GM21381 (cell line): ENCODE measurements around the gene LOXHD1.

ENCODE experiments used
- ATAC-seq: cut with Tn5 transposase; IDR thresholded peaks from one replicate; pipeline ENCODE4 v1.9.1; 2021; ENCODE audit warnings: mild to moderate bottlenecking, moderate library complexity; ENCODE audit not compliant: unreplicated experiment

Gene LOXHD1

DNA sequence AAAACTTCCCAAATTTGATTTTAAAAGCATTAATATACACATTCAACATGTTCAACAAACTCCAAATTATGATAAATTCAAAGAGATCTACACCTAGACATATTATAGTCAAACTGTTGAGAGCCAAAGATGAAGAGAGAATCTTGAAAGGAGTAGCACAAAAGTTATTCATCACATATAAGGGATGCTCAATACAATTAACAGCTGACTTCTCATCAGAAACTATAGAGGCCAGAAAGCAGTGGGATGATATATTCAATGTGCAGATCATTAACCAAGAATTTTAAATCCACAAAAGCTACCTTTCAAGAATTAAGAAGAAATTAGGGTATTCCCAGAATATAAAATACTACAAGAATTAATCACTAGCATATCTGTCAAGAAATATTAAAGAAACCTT, 75.4 kb downstream of the LOXHD1 start:
- ATAC-seq = no peak

DNA sequence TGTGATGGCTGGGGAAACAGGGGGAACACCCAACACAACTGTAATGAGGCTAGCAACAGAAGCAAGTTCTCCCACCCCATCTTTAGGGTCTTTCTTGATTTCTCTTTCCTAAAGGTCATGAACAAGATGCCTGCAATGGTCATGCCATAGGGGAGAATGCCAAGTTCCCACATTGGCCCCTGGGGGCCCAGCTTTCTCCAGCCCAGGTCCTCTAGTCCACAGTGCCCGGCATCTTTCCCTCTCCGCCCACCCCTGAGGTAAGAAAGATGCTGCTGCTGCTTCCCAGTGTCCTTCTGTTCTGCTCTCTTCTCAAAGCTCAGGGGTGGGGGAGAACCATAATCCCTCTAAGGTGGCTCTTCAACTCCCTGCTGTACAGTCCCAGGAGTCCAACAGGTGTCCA, 78.0 kb downstream of the LOXHD1 start:
- no peak for ATAC-seq

DNA sequence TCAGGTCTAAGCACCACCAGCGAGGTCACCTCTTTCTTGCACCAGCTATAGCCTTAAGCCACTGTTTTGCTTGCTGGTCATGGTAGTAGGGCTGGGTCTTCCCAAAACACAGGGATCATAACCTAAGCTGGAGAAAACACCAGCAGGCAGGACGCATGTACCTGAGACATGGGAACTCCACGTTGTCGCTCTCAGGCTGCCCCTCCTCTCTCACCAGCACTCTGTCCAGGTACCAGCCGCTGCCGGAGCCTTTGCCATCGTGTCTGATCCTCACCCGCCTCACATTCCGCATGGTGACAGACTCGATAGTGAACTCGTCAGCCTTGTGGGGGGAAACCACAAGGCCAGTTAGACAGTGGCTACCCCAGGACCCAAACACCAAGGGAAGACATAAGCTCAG, 79.5 kb downstream of the LOXHD1 start:
- no peak for ATAC-seq

GRCh38 chr18:46575851-46576250, 81.2 kb downstream of the LOXHD1 start:
- ATAC-seq = no peak

DNA sequence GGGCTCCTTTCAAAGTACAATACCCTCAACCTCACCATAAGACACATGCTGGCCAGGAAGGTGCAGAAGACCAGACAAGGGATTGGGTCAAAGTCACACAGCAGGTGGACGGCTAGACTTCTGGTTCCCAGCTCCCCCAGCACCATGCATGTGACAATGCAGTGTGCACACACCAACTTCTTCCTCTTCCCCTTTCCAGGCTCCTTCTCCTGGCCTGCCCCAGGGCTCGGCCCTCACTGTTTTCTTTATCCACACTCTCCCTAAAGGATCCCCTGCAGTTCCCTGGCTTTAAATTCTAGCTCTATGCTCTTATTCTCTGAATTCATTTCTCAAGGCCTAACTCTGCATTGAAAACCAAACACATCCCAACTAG, 82.3 kb downstream of the LOXHD1 start:
- no peak for ATAC-seq

DNA sequence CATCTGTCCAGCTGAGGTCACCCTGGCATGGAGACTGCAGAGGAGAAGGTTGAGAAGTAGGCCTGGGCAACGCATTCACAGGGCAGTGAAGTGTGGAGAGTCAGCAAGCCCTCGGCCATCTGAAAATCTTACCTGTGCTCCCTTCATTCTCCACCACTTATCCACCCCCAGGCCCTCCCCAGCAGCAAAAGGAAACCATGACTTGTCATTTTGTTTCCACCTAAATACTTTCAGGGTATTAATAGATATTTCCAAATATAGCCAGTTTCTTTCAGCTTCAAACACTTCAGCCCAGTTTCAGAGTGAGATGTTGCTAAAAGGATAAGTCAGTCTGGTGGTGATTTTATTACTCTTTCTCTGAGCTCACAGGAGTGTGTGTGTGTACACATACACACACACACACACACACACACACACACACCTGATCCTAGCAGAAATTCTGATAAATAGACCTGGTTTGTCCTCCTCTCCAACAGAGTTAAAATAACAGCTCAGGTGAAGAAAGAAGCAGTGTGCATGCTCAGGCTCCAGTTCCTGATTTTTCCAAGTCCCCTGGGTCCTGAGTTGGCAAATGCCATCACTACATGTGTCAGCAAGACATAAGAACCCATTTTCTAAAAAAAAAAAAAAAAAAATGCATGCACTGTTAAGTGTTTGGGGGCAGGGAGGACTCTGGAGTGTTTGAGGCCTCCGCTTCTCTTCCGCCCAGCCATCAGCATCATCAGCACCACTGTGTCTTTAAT, 82.8 kb downstream of the LOXHD1 start:
- ATAC-seq = no peak

DNA sequence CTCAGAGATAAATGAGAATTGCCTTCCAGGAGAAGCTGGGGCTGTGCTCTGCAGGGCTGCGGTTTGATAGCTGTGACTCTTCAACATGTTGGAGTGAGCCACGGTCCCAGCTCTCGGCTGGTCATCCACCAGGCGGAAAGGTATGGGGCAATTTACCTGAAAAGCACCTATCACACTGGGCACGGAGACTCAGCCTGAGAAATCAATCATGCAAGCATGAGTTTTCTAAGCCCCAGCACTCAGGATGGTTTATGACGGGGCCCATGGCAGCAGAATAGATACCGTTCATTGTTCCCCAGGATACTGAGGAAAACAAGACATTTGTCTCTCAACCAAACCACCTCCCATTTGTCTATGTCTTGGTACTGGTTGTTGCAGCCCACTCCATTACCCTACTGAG, 83.9 kb downstream of the LOXHD1 start:
- ATAC-seq = no peak

DNA sequence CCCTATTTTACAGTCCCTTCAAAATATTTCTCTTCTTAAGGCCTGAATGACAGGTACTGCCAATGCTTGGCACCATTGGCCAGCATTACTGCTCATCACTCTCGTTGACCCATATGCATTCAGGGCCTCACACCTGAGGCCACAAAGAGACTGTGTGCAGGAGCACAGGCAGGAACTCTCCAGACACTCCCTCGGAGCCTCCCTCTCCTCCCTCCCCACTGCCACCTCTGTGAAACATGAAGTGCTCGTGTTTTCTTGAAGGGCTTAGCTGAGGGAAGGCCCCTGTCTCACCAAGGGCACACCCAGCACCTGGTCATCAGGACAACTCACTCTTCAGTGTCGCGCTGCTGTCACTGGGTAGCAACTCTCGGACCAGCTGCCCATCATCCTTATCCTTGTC, 85.3 kb downstream of the LOXHD1 start:
- no peak for ATAC-seq

- no peak for ATAC-seq
Observed at GRCh38 chr18:46570666-46571065, 86.4 kb downstream of the LOXHD1 start.

GRCh38 chr18:46570134-46570533, 86.9 kb downstream of the LOXHD1 start:
- no peak for ATAC-seq

GRCh38 chr18:46569211-46569610, 87.8 kb downstream of the LOXHD1 start:
- ATAC-seq = no peak

- no peak for ATAC-seq
Observed at GRCh38 chr18:46567196-46567595, 89.8 kb downstream of the LOXHD1 start.

GRCh38 chr18:46566111-46566510, 90.9 kb downstream of the LOXHD1 start:
- ATAC-seq = no peak

DNA sequence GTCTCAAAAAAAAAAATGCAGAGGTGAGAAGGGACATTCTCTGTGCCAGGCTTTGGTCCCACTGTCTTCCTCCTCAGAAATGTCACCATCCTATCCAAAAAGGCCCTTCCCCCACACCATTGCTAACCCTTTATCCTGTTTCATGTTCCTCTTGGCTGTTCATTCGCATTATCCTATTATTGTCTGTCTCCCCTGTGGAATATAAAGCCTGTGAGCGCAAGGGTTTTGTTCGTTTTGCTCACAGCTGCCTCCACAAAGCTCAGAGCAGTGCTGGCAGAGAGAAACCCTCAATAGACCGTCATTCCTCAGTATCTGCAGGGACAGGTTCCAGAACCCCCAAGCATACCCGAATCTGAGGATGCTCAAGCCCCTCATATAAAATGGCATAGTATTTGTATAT, 91.8 kb downstream of the LOXHD1 start:
- ATAC-seq = no peak

DNA sequence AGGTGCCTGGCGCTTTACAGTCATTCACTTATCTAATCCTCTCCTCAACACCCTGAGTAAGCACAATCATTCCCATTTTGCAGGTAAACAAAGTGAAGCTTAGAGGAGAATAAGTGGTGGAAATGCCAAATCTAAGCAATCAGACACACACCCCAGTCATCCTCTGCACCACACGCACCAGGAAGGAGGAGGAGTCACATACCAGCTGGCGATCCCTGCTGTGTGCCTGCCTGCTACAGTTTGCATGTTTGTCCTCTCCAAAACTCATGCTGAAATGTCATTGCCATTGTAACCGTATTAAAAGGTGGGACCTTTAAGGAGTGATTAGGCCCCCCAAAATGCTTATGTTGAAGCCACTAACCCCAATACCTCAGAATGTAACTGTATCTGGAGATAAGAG, 93.7 kb downstream of the LOXHD1 start:
- ATAC-seq = no peak

GRCh38 chr18:46562674-46563192, 94.3 kb downstream of the LOXHD1 start:
- ATAC-seq = no peak

DNA sequence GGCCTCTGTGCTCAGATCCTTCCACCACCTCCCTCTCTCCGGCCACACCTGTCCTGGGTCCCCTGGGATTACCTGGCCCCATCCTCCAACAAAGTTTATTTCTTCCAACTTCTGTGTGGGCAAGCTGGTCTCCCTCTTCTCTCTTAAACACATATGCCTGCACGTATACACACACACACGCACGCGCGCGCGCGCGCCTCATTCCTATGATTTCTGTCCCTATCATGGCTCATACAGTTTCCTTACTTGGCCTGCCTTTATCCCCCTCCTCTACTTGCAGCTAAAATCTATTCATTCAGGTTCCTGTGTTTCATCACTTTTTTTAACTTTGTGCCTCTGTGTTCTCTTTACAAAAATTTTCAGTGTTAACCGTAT, 96.4 kb downstream of the LOXHD1 start:
- no peak for ATAC-seq

GRCh38 chr18:46559946-46560670, 96.9 kb downstream of the LOXHD1 start:
- ATAC-seq = no peak

DNA sequence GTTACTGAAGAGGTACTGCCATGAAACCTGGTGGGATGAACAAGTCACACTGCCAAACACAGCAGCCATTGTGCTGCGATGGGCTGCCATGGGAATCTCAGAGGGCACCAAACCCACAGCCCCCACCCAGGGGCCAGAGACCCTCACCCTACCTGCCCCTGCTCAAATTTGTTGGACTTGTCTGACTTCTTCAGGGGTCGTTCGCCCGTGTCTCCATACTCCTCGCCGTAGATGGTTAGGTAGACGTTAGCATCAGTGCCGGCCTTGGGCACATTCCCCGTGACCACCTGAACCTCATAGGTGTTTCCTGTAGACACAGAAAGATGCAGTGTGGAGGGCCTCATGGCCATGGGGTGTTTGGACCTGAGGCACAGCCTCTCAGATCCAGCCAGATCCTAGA, 97.7 kb downstream of the LOXHD1 start:
- ATAC-seq = no peak

DNA sequence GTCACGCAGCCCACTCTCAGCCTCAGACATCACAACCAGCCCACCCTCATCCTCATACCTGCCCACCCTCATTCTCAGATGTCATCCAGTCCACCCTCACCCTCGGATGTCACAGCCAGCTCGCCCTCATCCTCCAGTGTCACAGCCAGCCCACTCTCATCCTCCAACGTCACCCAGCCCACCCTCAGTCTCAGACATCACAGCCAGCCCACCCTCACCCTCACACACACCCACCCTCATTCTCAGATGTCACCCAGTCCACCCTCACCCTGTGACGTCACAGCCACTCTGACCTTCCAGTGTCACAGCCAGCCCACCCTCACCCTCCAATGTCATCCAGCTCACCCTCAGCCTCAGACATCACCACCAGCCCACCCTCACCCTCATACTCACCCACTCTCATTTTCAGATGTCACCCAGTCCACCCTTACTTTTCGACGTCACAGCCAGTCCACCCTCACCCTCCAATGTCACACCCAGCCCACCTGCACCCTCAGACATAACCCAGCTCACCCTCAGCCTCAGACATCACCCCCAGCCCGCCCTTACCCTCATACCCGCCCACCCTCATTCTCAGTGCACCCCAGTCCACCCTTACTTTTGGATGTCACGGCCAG, 100.3 kb downstream of the LOXHD1 start:
- no peak for ATAC-seq

- no peak for ATAC-seq
Observed at GRCh38 chr18:46555724-46556123, 101.3 kb downstream of the LOXHD1 start.

GRCh38 chr18:46555213-46555612, 101.8 kb downstream of the LOXHD1 start:
- no peak for ATAC-seq
